Endothelial cell (in vitro differentiated cells): ENCODE measurements around the gene UGT1A4. TPM values are rescaled to one million over a fixed set of nuclear protein-coding genes. Genes with fewer than 3 reads are reported as not detected.

Experiments
- DNase-seq: peaks from one replicate; pipeline ENCODE4 v3.0.0; 2021; ENCODE audit warnings: low spot score
- H3K27ac Mint-ChIP-seq: one replicate; pipeline ENCODE4 v1.8.0; 2021; ENCODE audit warnings: mixed read lengths, inconsistent platforms; ENCODE audit not compliant: unreplicated experiment
- H3K27me3 Mint-ChIP-seq: one replicate; pipeline ENCODE4 v1.8.0; 2021; ENCODE audit warnings: mild to moderate bottlenecking, moderate library complexity, mixed read lengths, inconsistent platforms; ENCODE audit not compliant: unreplicated experiment
- H3K36me3 Mint-ChIP-seq: one replicate; pipeline ENCODE4 v1.8.0; 2021; ENCODE audit warnings: mild to moderate bottlenecking, low read depth, mixed read lengths, inconsistent platforms; ENCODE audit not compliant: unreplicated experiment
- H3K4me1 Mint-ChIP-seq: one replicate; pipeline ENCODE4 v1.8.0; 2021; ENCODE audit warnings: mild to moderate bottlenecking, mixed read lengths, inconsistent platforms; ENCODE audit not compliant: unreplicated experiment
- H3K4me3 Mint-ChIP-seq: one replicate; pipeline ENCODE4 v1.8.0; 2021; ENCODE audit warnings: mild to moderate bottlenecking, mixed read lengths, inconsistent platforms; ENCODE audit not compliant: unreplicated experiment
- H3K9me3 Mint-ChIP-seq: one replicate; pipeline ENCODE4 v1.8.0; 2021; ENCODE audit warnings: mixed read lengths, inconsistent platforms; ENCODE audit not compliant: unreplicated experiment
- total RNA-seq: library from RNA; stranded (reverse); fragmentation: NEBNext Ultra II Directional; extraction: Animal tissue kit (Norgen Biotek cat#: 25700); gene quantifications from one replicate; pipeline ENCODE4 v1.2.1, GENCODE V29; 2021; ENCODE audit not compliant: unreplicated experiment
- TF ChIP-seq, protein P1 (sequence below): fragments of 200-600 bp; sonication (generic); IDR thresholded peaks from one replicate; pipeline ENCODE4 v1.5.0; 2021; ENCODE audit warnings: antibody characterized with exemption; ENCODE audit not compliant: unreplicated experiment

The UGT1A4 gene
- total RNA-seq, 1 donor from 2014 or later, result not detected

- no peaks in the 10 kb centered on the region for H3K27me3 Mint-ChIP-seq
- no peak overlapping the region for H3K27ac Mint-ChIP-seq
- no peaks in the 10 kb centered on the region for H3K4me1 Mint-ChIP-seq
- no peak overlapping the region for H3K4me3 Mint-ChIP-seq
- peaks cover 11% of the 10 kb centered on the region for H3K9me3 Mint-ChIP-seq
- TF ChIP-seq, protein P1, sequence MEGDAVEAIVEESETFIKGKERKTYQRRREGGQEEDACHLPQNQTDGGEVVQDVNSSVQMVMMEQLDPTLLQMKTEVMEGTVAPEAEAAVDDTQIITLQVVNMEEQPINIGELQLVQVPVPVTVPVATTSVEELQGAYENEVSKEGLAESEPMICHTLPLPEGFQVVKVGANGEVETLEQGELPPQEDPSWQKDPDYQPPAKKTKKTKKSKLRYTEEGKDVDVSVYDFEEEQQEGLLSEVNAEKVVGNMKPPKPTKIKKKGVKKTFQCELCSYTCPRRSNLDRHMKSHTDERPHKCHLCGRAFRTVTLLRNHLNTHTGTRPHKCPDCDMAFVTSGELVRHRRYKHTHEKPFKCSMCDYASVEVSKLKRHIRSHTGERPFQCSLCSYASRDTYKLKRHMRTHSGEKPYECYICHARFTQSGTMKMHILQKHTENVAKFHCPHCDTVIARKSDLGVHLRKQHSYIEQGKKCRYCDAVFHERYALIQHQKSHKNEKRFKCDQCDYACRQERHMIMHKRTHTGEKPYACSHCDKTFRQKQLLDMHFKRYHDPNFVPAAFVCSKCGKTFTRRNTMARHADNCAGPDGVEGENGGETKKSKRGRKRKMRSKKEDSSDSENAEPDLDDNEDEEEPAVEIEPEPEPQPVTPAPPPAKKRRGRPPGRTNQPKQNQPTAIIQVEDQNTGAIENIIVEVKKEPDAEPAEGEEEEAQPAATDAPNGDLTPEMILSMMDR, result no peak
- no peak for DNase-seq
- H3K36me3 Mint-ChIP-seq, result peaks cover 5% of the 10 kb centered on the region
These were observed 36.5 kb downstream of the UGT1A4 start for GRCh38 chr2:233754872-233755611.

- Mint-ChIP-seq H3K4me1 (no peaks in the 10 kb centered on the region), H3K9me3 (peaks cover 5% of the 10 kb centered on the region), H3K27ac (no peak overlapping the region), H3K27me3 (no peaks in the 10 kb centered on the region), H3K4me3 (no peak overlapping the region), H3K36me3 (peaks cover 4% of the 10 kb centered on the region)
- TF ChIP-seq, protein P1, result no peak
- DNase-seq, result no peak
These were observed 38.0 kb downstream of the UGT1A4 start for GRCh38 chr2:233756429-233757081.

DNA sequence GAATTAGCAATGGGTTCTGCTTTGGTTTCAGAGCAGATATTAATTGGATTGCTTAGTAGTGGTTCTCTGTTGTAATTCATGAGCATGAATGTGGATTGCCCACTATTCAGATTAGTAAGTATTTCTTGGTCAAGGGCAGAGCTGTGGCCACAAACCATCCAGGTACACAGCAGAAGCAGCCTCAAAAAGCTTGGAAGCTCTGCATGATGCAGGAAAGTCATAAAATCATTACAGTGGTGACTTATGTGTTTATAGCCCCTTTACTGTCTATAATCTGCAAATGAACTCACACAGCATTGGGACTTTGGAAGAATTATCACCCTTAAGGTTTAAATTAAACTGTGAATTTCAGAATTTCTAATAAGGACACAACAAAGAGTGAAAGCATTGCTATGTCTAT, 39.6 kb downstream of the UGT1A4 start:
- Mint-ChIP-seq H3K27me3 (no peaks in the 10 kb centered on the region), H3K9me3 (no peaks in the 10 kb centered on the region)
- TF ChIP-seq, protein P1, result no peak

GRCh38 chr2:233758849-233759248, 40.3 kb downstream of the UGT1A4 start:
- no peak overlapping the region for H3K4me3 Mint-ChIP-seq
- TF ChIP-seq, protein P1, result no peak
- H3K36me3 Mint-ChIP-seq, result no peaks in the 10 kb centered on the region
- DNase-seq, result no peak
- H3K27me3 Mint-ChIP-seq, result no peaks in the 10 kb centered on the region
- H3K4me1 Mint-ChIP-seq, result no peaks in the 10 kb centered on the region
- H3K27ac Mint-ChIP-seq, result no peak overlapping the region
- no peaks in the 10 kb centered on the region for H3K9me3 Mint-ChIP-seq

More for the DNA sequence above, 39.6 kb downstream of the UGT1A4 start:
- DNase-seq, result no peak
- Mint-ChIP-seq H3K36me3 (no peaks in the 10 kb centered on the region), H3K27ac (no peak overlapping the region), H3K4me3 (no peak overlapping the region), H3K4me1 (no peaks in the 10 kb centered on the region)

- Mint-ChIP-seq H3K36me3 (no peaks in the 10 kb centered on the region), H3K27ac (no peak within 1 kb of the TSS), H3K4me3 (no peak within 1 kb of the TSS)
These were observed 41.5 kb downstream of the UGT1A4 start, which contains the start of gene UGT1A1 for GRCh38 chr2:233760043-233760442. Gene UGT1A1 (plus strand): TSS chr2:233760270. CDS start chr2:233760288, 18 bp downstream.

More at GRCh38 chr2:233760043-233760442, 41.5 kb downstream of the UGT1A4 start, which contains the start of gene UGT1A1:
- Mint-ChIP-seq H3K9me3 (no peaks in the 10 kb centered on the region), H3K4me1 (no peaks in the 10 kb centered on the region), H3K27me3 (no peaks in the 10 kb centered on the region)
- no peak for DNase-seq
- TF ChIP-seq, protein P1, result no peak
